Measurements from ENCODE around the gene CYBC1. TPM values are rescaled to one million over a fixed set of nuclear protein-coding genes. Genes with fewer than 3 reads are reported as not detected.

Gene CYBC1
- total and polyA plus RNA-seq, 7 experiments from 2014 or later, result 112 to 385 (median 181) TPM

DNA sequence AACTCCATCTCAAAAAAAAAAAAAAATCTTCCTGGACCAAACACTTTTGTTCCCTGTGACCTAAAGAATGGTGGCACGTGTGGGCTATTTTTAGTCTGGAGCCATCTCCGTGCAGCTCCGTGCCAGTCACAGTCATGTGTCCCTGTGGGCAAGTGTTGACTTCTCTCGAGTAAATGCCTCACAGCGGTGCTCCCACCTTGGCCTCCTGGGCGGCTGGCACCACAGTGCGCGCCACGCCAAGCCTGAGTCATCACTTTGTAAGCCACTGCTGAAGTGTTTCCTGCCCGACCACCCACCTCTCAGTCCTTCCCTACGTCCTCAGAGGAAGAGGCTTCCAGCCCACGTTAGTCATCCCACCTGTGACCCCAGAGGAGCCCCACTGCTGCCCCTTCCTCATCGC, 43.3 kb downstream of the CYBC1 start:
- H3K9me3 Mint-ChIP-seq, result no peaks in the 10 kb centered on the region
- Histone ChIP-seq H3K36me3 (ENCODE audit: control insufficient read depth in 2 of 3, insufficient read depth in 3 of 3, low read length in 3 of 3) (peaks cover 0 to 47% (median 7%) of the 10 kb centered on the region in 3 experiments), H3K4me3 (ENCODE audit: low read length) (no peak overlapping the region), H3K27ac (ENCODE audit: low read depth, low read length) (no peak overlapping the region), H3K27me3 (ENCODE audit: control insufficient read depth in 2 of 2, insufficient read depth in 2 of 2, low read length in 2 of 2) (no peaks in the 10 kb centered on the region), H3K9me3 (ENCODE audit: control insufficient read depth in 2 of 3, low read length in 3 of 3) (no peaks in the 10 kb centered on the region), H3K4me1 (ENCODE audit: control insufficient read depth in 2 of 2, insufficient read depth in 2 of 2, low read length in 2 of 2) (no peaks in the 10 kb centered on the region)
- ChIA-PET POLR2A (interaction anchor here (0.6 kb wide), 2 partner anchors 48 to 49 kb away, joined by 3 to 5 read pairs; no protein-coding TSS in a partner anchor), CTCF (no interaction called here)
- no peak overlapping the region for H3K4me3 Mint-ChIP-seq
- H3K4me1 Mint-ChIP-seq, result peaks cover 0 to 12% (median 0%) of the 10 kb centered on the region in 7 donors
- no peak for DNase-seq
- ATAC-seq, result no peak
- H3K27me3 Mint-ChIP-seq, result no peaks in the 10 kb centered on the region
- intact Hi-C loops (cut with micrococcal nuclease), result no loop called here
- H3K27ac Mint-ChIP-seq, result no peak overlapping the region
- H3K36me3 Mint-ChIP-seq, result peaks cover 0 to 40% (median 7%) of the 10 kb centered on the region in 5 donors

DNA sequence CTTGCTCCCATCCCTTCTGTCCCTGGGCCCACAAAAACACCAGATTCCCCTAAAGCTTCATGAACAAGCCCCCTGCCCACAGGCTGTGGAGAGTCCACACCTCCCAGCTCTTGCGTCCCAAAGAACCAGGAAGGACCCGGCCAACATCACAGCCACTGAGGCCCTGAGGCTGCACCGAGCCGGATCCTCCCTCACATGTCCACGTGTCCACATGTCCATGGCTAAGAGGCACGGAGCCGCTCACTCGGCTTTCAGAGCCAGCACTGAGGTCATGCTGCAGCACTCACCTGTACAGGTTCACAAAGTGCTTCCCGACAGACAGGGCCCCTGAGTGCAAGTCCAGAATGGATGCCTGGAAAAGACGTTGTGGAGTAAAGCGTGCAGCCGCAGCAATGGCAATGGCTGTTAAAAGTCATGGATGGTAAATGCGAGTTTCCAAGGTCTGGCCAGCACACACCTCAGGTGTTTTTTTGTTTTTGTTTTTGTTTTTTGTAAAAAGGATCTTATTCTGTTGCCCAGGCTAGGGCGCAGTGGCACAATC, 44.4 kb downstream of the CYBC1 start:
- DNase-seq, result no peak
- peaks cover 0 to 40% (median 7%) of the 10 kb centered on the region in 5 donors for H3K36me3 Mint-ChIP-seq

DNA sequence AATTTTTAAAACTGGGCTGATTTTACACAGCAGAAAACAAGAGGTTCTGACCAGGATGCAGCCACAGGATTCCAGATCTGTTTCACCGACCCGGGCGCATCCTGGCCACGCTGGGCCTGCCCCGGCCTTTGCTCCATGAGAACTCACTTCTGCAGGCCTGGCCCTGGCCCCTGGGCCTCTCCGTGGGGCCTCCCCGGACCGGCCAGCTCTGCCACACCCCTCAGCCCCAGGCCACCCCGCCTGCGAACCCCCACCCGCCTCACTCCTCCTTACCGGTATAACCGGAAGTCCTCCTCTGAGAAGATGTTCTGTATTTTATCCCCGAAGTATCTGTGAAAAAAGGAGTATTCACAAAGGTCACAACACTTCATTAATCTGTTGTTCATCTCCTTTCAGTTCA, 45.5 kb downstream of the CYBC1 start:
- H3K9me3 ChIP-seq (ENCODE audit: control insufficient read depth in 2 of 3, low read length in 3 of 3), result no peaks in the 10 kb centered on the region
- ATAC-seq, result no peak
- no peak overlapping the region for H3K27ac Mint-ChIP-seq
- no peaks in the 10 kb centered on the region for H3K27me3 Mint-ChIP-seq
- no peak overlapping the region for H3K4me3 ChIP-seq (ENCODE audit: low read length)
- no peaks in the 10 kb centered on the region for H3K9me3 Mint-ChIP-seq
- no peaks in the 10 kb centered on the region for H3K27me3 ChIP-seq (ENCODE audit: control insufficient read depth in 2 of 2, insufficient read depth in 2 of 2, low read length in 2 of 2)
- intact Hi-C loops (cut with micrococcal nuclease), result no loop called here
- peaks cover 0 to 40% (median 7%) of the 10 kb centered on the region in 5 donors for H3K36me3 Mint-ChIP-seq
- peaks cover 0 to 9% of the 10 kb centered on the region in 2 donors for H3K4me1 ChIP-seq (ENCODE audit: control insufficient read depth in 2 of 2, insufficient read depth in 2 of 2, low read length in 2 of 2)
- H3K4me3 Mint-ChIP-seq, result no peak overlapping the region
- peaks cover 6 to 23% (median 17%) of the 10 kb centered on the region in 7 donors for H3K4me1 Mint-ChIP-seq
- CTCF ChIA-PET, result no interaction called here
- peaks cover 0 to 37% (median 7%) of the 10 kb centered on the region in 3 experiments for H3K36me3 ChIP-seq (ENCODE audit: control insufficient read depth in 2 of 3, insufficient read depth in 3 of 3, low read length in 3 of 3)
- H3K27ac ChIP-seq (ENCODE audit: low read depth, low read length), result no peak overlapping the region
- POLR2A ChIA-PET, result no interaction called here
- no peak for DNase-seq

More for the DNA sequence above, 44.4 kb downstream of the CYBC1 start:
- H3K9me3 Mint-ChIP-seq, result no peaks in the 10 kb centered on the region
- peaks cover 0 to 15% (median 8%) of the 10 kb centered on the region in 7 donors for H3K4me1 Mint-ChIP-seq
- POLR2A ChIA-PET, result no interaction called here
- H3K4me3 Mint-ChIP-seq, result no peak overlapping the region
- no peak overlapping the region for H3K27ac Mint-ChIP-seq
- Histone ChIP-seq H3K36me3 (ENCODE audit: control insufficient read depth in 2 of 3, insufficient read depth in 3 of 3, low read length in 3 of 3) (peaks cover 0 to 41% (median 7%) of the 10 kb centered on the region in 3 experiments), H3K27ac (ENCODE audit: low read depth, low read length) (no peak overlapping the region), H3K4me3 (ENCODE audit: low read length) (no peak overlapping the region), H3K4me1 (ENCODE audit: control insufficient read depth in 2 of 2, insufficient read depth in 2 of 2, low read length in 2 of 2) (peaks cover 0 to 3% of the 10 kb centered on the region in 2 donors), H3K27me3 (ENCODE audit: control insufficient read depth in 2 of 2, insufficient read depth in 2 of 2, low read length in 2 of 2) (no peaks in the 10 kb centered on the region), H3K9me3 (ENCODE audit: control insufficient read depth in 2 of 3, low read length in 3 of 3) (no peaks in the 10 kb centered on the region)
- no peak for ATAC-seq
- CTCF ChIA-PET, result no interaction called here
- H3K27me3 Mint-ChIP-seq, result no peaks in the 10 kb centered on the region
- intact Hi-C loops (cut with micrococcal nuclease), result no loop called here

DNA sequence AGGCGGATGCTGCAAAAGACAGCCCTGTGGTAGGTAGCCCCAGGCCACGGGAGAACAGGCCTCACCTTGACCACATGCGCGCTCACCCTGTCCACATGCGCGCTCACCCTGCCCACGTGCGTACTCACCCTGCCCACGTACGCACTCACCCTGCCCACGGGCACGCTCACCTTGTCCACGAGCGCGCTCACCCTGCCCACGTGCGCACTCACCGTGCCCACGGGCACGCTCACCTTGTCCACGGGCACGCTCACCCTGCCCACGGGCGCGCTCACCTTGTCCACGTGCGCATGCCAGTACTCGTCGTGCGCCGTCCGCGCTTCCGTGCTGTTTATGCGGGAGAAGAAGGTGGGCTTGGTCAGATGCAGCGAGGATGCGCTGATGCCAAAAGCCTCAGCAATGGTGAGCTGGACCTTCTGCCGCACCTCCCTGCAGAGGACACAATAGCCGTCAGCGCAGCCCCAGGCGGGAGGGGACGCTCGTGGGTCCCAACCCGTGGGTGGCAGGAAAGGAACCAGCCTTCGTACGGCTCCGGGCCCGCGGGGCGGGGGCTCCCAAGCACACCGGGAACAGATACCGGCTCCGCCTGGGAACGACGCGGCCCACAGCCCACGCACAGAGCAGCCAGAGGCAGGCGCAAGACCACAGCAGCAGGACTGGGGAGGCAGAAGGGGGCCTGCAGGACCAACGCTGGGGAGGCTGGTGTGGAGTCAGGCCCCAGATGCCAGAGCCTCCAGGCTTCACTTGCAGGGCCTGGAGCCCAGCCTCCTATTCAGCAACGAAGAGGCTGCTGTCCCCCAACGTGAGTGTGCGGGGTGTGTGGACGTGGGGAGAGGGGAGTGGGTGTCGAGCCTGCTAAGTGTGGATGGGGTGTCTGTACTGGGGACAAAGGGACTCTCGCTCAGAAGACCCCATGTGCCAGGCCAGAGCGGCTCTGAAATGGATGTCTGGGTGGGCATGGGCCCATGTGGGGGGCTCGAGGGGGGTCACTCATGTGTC, 46.6 kb downstream of the CYBC1 start:
- intact Hi-C loops (cut with micrococcal nuclease), result no loop called here
- DNase-seq (no peak), ATAC-seq (no peak)
- H3K4me1 ChIP-seq (ENCODE audit: control insufficient read depth in 2 of 2, insufficient read depth in 2 of 2, low read length in 2 of 2), result peaks cover 0 to 9% of the 10 kb centered on the region in 2 donors
- Mint-ChIP-seq H3K4me3 (no peak overlapping the region), H3K36me3 (peaks cover 0 to 38% (median 7%) of the 10 kb centered on the region in 5 donors), H3K4me1 (peaks cover 6 to 21% (median 17%) of the 10 kb centered on the region in 7 donors), H3K27ac (no peak overlapping the region), H3K9me3 (no peaks in the 10 kb centered on the region), H3K27me3 (no peaks in the 10 kb centered on the region)
- ChIA-PET CTCF (no interaction called here), POLR2A (no interaction called here)
- no peak overlapping the region for H3K4me3 ChIP-seq (ENCODE audit: low read length)
- H3K9me3 ChIP-seq (ENCODE audit: control insufficient read depth in 2 of 3, low read length in 3 of 3), result no peaks in the 10 kb centered on the region
- peaks cover 0 to 26% (median 10%) of the 10 kb centered on the region in 3 experiments for H3K36me3 ChIP-seq (ENCODE audit: control insufficient read depth in 2 of 3, insufficient read depth in 3 of 3, low read length in 3 of 3)
- no peak overlapping the region for H3K27ac ChIP-seq (ENCODE audit: low read depth, low read length)
- H3K27me3 ChIP-seq (ENCODE audit: control insufficient read depth in 2 of 2, insufficient read depth in 2 of 2, low read length in 2 of 2), result no peaks in the 10 kb centered on the region

DNA sequence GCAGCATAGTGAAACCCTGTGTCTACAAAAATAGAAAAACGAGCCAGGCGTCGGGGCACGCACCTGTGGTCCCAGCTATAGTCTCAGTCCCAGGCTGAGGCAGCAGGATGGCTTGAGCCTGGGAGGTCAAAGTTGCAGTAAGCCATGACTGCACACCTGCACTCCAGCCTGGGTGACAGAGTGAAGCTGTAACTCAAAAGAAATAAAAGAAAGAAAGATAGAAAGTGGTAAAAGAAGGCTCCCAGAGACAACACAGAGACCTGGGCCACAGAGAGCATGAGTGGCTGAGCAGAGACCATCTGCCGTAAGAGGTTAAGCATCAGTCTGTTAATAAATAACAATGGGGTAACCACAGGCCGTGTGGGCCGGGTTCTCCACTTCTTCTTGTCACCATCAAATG, 47.7 kb downstream of the CYBC1 start:
- intact Hi-C loops (cut with micrococcal nuclease), result no loop called here
- no peaks in the 10 kb centered on the region for H3K9me3 Mint-ChIP-seq
- H3K4me3 Mint-ChIP-seq, result no peak overlapping the region
- H3K4me1 Mint-ChIP-seq, result peaks cover 6 to 21% (median 16%) of the 10 kb centered on the region in 7 donors
- H3K27ac Mint-ChIP-seq, result peak overlapping the region in 2 of 9 donors; percentile 41 to 64
- Histone ChIP-seq H3K9me3 (ENCODE audit: control insufficient read depth in 2 of 3, low read length in 3 of 3) (no peaks in the 10 kb centered on the region), H3K27ac (ENCODE audit: low read depth, low read length) (no peak overlapping the region), H3K36me3 (ENCODE audit: control insufficient read depth in 2 of 3, insufficient read depth in 3 of 3, low read length in 3 of 3) (peaks cover 0 to 20% (median 10%) of the 10 kb centered on the region in 3 experiments), H3K4me1 (ENCODE audit: control insufficient read depth in 2 of 2, insufficient read depth in 2 of 2, low read length in 2 of 2) (peaks cover 0 to 9% of the 10 kb centered on the region in 2 donors), H3K27me3 (ENCODE audit: control insufficient read depth in 2 of 2, insufficient read depth in 2 of 2, low read length in 2 of 2) (no peaks in the 10 kb centered on the region), H3K4me3 (ENCODE audit: low read length) (no peak overlapping the region)
- ChIA-PET CTCF (no interaction called here), POLR2A (interaction anchor here (0.6 kb wide), 2 partner anchors 227 to 593 kb away, joined by 3 read pairs; no protein-coding TSS in a partner anchor)
- H3K27me3 Mint-ChIP-seq, result no peaks in the 10 kb centered on the region
- peaks cover 0 to 30% (median 7%) of the 10 kb centered on the region in 5 donors for H3K36me3 Mint-ChIP-seq
- no peak for ATAC-seq
- no peak for DNase-seq

DNA sequence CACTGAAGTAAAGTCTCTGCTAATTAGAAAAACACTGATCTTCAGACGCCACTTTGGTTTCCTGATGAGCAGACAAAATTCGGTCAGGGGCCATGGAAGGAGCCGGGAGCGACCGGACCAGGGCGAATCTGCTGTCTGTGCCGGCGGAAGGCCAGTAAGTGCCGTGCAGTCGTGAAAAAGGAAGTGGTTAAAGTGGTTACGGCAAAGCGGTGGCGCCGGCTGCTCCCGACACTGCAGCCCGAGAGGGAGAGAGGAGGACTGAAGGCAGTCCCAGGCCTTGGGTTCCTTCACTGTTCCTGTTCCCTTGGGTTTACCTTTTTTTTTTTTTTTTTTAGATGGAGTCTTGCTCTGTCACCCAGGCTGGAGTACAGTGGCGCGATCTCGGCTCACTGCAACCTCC, 49.7 kb downstream of the CYBC1 start:
- Mint-ChIP-seq H3K4me3 (peak overlapping the region; percentile 80 to 98 (median 84)), H3K27me3 (no peaks in the 10 kb centered on the region), H3K4me1 (peaks cover 11 to 23% (median 13%) of the 10 kb centered on the region in 7 donors), H3K36me3 (peaks cover 4 to 27% (median 12%) of the 10 kb centered on the region in 5 donors), H3K27ac (peak overlapping the region; percentile 30 to 93 (median 81)), H3K9me3 (no peaks in the 10 kb centered on the region)
- peak overlapping the region; percentile 46 for H3K4me3 ChIP-seq (ENCODE audit: low read length)
- H3K27me3 ChIP-seq (ENCODE audit: control insufficient read depth in 2 of 2, insufficient read depth in 2 of 2, low read length in 2 of 2), result no peaks in the 10 kb centered on the region
- no peaks in the 10 kb centered on the region for H3K9me3 ChIP-seq (ENCODE audit: control insufficient read depth in 2 of 3, low read length in 3 of 3)
- H3K4me1 ChIP-seq (ENCODE audit: control insufficient read depth in 2 of 2, insufficient read depth in 2 of 2, low read length in 2 of 2), result peaks cover 0 to 9% of the 10 kb centered on the region in 2 donors
- H3K27ac ChIP-seq (ENCODE audit: low read depth, low read length), result no peak overlapping the region
- POLR2A ChIA-PET, result interaction anchor here (0.6 to 1.2 kb wide), 2 partner anchors 16 to 18 kb away, joined by 3 to 5 read pairs; no protein-coding TSS in a partner anchor
- peak; percentile 85 for ATAC-seq
- DNase-seq, result peak; percentile 27 to 65 (median 41)
- CTCF ChIA-PET, result no interaction called here
- intact Hi-C loops (cut with micrococcal nuclease), result loop anchor here in 1 of 2 donors (1.0 kb wide), 1 partner anchor 12 kb away; no protein-coding TSS in a partner anchor
- H3K36me3 ChIP-seq (ENCODE audit: control insufficient read depth in 2 of 3, insufficient read depth in 3 of 3, low read length in 3 of 3), result peaks cover 0 to 26% (median 10%) of the 10 kb centered on the region in 3 experiments

Data from naive thymus-derived CD4-positive, alpha-beta T cell (primary cell).